Putamen (tissue), 1 donor: Measurements from ENCODE around the gene LIPC.

ENCODE experiments used
- DNase-seq: peaks from one replicate; pipeline ENCODE4 v3.0.0-alpha.2; 2016; ENCODE audit warnings: low spot score

LIPC gene

GRCh38 chr15:58517682-58518525 is 86.1 kb downstream of the LIPC start:
- DNase-seq, result no peak

DNA sequence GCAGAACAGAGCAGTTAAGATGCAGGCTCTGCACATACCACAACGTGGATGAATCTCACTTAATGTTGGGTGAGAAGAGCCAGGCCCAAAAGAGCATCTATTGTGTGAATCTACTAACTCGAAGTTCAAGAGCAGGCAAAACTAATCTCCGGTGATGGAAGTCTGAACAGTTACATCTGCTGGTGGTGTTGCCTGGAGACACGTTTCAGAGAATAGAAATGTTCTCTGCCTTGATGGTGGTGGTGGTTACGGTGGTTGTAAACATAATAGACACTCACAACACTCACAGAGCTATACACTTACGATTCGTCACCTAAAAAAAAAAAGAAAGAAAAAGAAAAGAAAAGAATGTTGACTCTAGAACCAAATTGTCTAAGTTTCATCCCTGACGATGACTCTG is 86.8 kb downstream of the LIPC start:
- no peak for DNase-seq

- DNase-seq, result no peak
Observed at GRCh38 chr15:58519516-58519915, 87.7 kb downstream of the LIPC start.

DNA sequence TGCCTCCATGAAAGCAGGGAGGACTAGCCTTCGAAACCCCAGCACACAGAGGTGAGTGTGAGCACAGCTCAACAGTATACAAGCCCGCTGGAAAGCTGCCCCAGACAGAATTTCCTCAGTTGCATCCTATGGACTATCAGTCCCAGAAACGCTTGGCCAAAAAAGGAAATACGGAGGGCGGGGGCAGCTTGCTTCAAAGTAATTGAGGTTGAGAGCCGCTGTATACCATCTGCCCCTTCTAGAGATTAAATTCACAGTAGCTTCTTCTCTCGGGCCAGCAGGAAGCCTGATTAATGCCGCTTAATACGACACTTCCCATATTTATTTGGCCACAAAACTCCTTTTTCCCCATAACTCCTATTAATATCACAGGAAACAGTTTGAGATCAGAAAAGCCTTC is 88.7 kb downstream of the LIPC start:
- DNase-seq, result no peak

DNA sequence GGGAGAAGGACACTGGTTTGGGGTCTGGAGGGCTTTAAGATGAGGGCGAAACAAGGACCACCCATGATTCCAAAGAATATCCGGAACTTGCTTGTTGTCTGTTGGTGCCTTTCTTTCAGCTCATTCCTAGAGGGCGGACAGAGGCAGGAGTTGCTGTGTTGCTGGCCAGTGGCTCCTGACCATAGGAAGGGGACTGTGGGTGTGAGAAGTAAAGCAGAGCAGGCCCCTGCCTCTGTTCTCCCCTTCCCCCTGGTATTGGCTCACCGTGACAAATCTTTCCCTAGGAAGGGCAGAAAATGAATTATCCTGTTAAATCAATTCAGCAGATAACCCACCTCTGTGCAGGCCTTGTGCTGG is 89.1 kb downstream of the LIPC start:
- no peak for DNase-seq

- DNase-seq, result no peak
Observed at GRCh38 chr15:58521293-58521991, 89.7 kb downstream of the LIPC start.

DNA sequence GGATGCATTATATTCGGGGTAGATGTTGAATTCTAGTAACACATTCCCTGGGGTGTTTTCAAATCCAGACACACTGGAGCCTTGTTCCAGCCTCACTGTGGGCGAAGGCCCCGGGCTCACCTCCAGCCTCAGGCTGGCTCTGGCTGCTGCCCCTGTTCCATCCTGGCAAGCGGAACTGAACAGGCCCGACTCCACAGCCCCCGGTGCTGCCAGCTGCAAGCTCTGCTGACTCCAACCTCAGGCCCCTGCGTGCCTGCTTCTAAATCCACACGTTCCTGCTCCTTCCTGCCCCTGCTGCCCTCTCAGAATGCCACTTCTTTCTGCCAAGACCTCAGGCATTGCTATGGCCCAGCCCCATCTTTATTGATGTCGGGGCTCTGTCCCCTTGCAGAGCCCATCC is 90.6 kb downstream of the LIPC start:
- DNase-seq, result peak; percentile 74

- DNase-seq, result no peak
Observed at GRCh38 chr15:58522865-58523264, 91.1 kb downstream of the LIPC start.

GRCh38 chr15:58523634-58524033 is 91.8 kb downstream of the LIPC start:
- no peak for DNase-seq

- DNase-seq, result no peak
Observed at GRCh38 chr15:58524247-58524646, 92.5 kb downstream of the LIPC start.

GRCh38 chr15:58525991-58526421 is 94.2 kb downstream of the LIPC start:
- DNase-seq, result no peak

- DNase-seq, result no peak
Observed at GRCh38 chr15:58526647-58527192, 94.9 kb downstream of the LIPC start.

GRCh38 chr15:58527573-58528187 is 95.9 kb downstream of the LIPC start:
- DNase-seq, result no peak

DNA sequence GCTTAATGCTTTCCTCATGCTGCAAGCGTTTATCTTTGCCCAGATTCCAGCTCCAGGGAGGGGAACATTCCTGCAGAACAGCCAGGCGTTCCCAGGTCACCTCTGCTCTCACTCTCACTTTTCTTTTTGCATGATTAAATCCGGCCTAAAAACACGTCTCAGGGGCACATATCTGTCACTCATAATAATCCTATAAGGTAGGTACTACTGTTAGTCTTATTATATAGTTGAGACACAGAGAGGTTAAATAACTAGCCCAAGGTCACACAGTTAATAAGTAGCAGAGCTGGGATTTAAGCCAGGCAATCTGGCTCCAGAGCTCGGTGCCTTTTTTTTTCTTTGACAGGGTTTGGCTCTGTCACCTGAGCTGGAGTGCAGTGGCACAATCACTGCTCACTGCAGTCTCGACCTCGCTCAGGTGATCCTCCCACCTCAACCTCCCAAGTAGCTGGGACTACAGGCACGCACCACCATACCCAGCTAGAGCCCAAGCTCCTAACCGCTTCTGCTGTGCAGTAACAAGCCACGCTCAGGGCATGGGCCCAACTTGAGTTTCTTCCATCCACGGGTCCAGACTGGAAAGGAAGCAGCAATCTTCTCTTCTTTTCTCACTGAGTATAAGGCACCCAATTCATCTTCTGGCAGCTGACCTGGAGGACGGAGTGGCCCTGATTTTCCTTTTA is 96.5 kb downstream of the LIPC start:
- DNase-seq, result no peak

- DNase-seq, result no peak
Observed at GRCh38 chr15:58529041-58529440, 97.2 kb downstream of the LIPC start.

- DNase-seq, result no peak
Observed at GRCh38 chr15:58530056-58530590, 98.3 kb downstream of the LIPC start.

DNA sequence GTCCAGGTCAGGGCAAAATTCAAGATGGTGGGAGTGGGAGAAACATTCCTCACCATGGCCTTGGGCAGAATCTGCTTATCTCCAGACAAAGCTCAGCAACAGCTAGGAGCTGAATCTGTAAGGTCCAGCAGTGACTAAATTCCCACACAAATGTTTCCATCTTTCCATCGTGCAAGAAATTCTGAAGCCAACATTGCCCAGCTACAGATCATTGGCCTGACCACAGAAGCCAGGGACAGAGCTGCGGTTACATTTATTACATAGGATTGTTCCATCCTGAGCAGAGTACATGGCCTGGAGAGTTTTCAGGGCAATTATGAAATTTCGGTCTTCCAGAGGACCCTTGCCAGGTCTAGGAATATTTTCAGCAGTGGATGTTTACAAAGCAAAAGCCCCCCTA is 100.3 kb downstream of the LIPC start:
- DNase-seq, result no peak

DNA sequence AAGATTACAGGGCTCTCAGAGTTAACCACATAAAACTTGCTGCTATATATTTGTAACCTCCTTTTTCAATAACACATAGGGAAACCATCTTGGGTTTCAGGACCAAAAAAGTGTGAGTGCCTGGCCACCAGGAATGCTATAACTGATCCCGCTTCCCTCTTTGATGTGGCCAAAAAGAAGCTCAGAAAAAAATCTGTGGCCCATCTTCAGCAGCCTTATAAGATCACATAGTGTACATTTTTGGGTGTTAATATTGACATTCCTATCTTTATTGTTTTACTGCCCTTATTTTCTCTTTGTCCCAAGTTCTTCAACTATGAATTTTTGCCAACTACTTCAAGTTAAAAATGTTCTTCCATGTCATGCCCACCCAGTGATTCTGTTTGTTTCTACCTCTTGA is 102.8 kb downstream of the LIPC start:
- DNase-seq, result no peak

GRCh38 chr15:58535337-58535736 is 103.5 kb downstream of the LIPC start:
- DNase-seq, result no peak

- DNase-seq, result no peak
Observed at GRCh38 chr15:58535894-58536293, 104.1 kb downstream of the LIPC start.

- no peak for DNase-seq
Observed at GRCh38 chr15:58536414-58536813, 104.6 kb downstream of the LIPC start.

DNA sequence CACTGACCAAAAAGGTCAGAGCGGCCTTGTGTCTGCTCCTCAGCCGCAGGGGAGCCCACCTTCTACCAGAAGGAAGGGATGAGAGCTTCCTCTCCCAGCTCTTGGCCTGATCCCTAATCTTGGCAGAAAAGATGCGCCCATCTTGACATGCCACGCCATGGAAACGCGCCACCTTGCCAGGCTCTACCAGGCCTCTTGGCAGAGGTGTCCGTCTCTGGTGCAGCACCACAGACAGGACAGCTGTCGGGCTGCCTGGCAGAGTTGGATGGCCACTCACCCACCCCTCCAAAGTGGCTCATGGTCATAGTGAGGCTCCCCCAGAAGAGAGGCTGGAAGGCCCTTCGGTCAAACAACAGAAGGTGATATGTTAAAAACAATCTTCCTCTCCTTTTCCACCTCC is 105.2 kb downstream of the LIPC start:
- no peak for DNase-seq
